Coronary artery (tissue), 2 donors: ENCODE results near the gene ID2.

Experiments used
- DNase-seq: peaks from one replicate; pipeline ENCODE4 v3.0.0-alpha.2; 2017; ENCODE audit warnings: low spot score
- H3K27ac ChIP-seq, 2 donors: fragments of 200-600 bp; sonication (generic); one replicate each; pipeline ENCODE4 v1.5.1; 2016 to 2019
- H3K4me3 ChIP-seq: fragments of 200-600 bp; sonication (generic); 2 replicates; pipeline ENCODE4 v1.5.1; 2016; ENCODE audit warnings: mild to moderate bottlenecking, moderate library complexity
- TF ChIP-seq, protein P1 (sequence below): fragments of 200-600 bp; sonication (generic); IDR thresholded peaks from one replicate; pipeline ENCODE4 v1.5.1; 2019; ENCODE audit warnings: antibody characterized with exemption

Gene ID2

DNA sequence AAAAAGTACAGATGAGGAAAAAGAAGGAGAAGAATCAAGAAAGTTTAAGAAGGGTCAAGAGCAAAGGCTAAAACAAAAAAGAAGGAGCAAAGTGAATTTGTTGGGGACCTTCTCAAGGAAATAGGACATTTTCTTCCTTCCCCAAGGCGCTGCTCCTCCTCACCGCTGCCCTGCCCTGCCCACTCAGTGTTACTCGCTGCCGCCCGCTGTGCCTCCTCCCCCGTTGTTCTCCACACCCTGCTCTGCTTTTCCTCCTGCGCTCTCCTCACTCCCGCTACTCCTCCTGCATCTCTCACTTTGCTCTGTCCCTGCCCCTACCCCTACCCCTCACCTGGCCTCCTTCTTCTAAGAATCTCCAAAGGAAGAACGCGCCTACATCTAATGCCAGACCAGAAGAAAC, 50.7 kb downstream of the ID2 start:
- no peak overlapping the region for H3K27ac ChIP-seq
- TF ChIP-seq, protein P1, sequence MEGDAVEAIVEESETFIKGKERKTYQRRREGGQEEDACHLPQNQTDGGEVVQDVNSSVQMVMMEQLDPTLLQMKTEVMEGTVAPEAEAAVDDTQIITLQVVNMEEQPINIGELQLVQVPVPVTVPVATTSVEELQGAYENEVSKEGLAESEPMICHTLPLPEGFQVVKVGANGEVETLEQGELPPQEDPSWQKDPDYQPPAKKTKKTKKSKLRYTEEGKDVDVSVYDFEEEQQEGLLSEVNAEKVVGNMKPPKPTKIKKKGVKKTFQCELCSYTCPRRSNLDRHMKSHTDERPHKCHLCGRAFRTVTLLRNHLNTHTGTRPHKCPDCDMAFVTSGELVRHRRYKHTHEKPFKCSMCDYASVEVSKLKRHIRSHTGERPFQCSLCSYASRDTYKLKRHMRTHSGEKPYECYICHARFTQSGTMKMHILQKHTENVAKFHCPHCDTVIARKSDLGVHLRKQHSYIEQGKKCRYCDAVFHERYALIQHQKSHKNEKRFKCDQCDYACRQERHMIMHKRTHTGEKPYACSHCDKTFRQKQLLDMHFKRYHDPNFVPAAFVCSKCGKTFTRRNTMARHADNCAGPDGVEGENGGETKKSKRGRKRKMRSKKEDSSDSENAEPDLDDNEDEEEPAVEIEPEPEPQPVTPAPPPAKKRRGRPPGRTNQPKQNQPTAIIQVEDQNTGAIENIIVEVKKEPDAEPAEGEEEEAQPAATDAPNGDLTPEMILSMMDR: no peak

More for the DNA sequence above, 50.7 kb downstream of the ID2 start:
- no peak for DNase-seq
- no peak overlapping the region for H3K4me3 ChIP-seq
